IPS-18a (cell line): ENCODE results near the gene INTS6.

ENCODE experiments used
- H3K27ac ChIP-seq: one replicate; pipeline ENCODE4 v1.5.1; 2013; ENCODE audit warnings: low read length
- H3K27me3 ChIP-seq: one replicate; pipeline ENCODE4 v1.6.1; 2013; ENCODE audit warnings: mild to moderate bottlenecking, low read length; ENCODE audit not compliant: control insufficient read depth, insufficient read depth
- H3K36me3 ChIP-seq: one replicate; pipeline ENCODE4 v1.6.1; 2013; ENCODE audit warnings: low read depth, low read length; ENCODE audit not compliant: control insufficient read depth
- H3K4me1 ChIP-seq: one replicate; pipeline ENCODE4 v1.6.1; 2013; ENCODE audit warnings: low read depth, low read length; ENCODE audit not compliant: control insufficient read depth
- H3K4me3 ChIP-seq: one replicate; pipeline ENCODE4 v1.5.1; 2013; ENCODE audit warnings: low read length
- H3K9ac ChIP-seq: one replicate; pipeline ENCODE4 v1.6.1; 2013; ENCODE audit warnings: mild to moderate bottlenecking, low read length, moderate library complexity
- H3K9me3 ChIP-seq: one replicate; pipeline ENCODE4 v1.6.1; 2013; ENCODE audit warnings: low read depth, low read length; ENCODE audit not compliant: control insufficient read depth

The INTS6 gene

GRCh38 chr13:51339354-51339753 lies 113.5 kb downstream of the INTS6 start, which contains the start of gene SERPINE3:
Gene SERPINE3 (plus strand): TSS chr13:51339691. CDS start chr13:51341092, 1,401 bp downstream.
- H3K27ac ChIP-seq: no peak within 1 kb of the TSS
- no peaks in the 10 kb centered on the region for H3K36me3 ChIP-seq
- no peaks in the 10 kb centered on the region for H3K27me3 ChIP-seq
- H3K9me3 ChIP-seq: no peaks in the 10 kb centered on the region
- H3K4me1 ChIP-seq: peaks cover 5% of the 10 kb centered on the region
- H3K4me3 ChIP-seq: no peak within 1 kb of the TSS
- H3K9ac ChIP-seq: no peak within 1 kb of the TSS

- no peaks in the 10 kb centered on the region for H3K9me3 ChIP-seq
Observed at GRCh38 chr13:51336746-51337145, 116.1 kb downstream of the INTS6 start.

GRCh38 chr13:51333826-51334225 lies 119.0 kb downstream of the INTS6 start:
- H3K9me3 ChIP-seq: no peaks in the 10 kb centered on the region

More at GRCh38 chr13:51336746-51337145, 116.1 kb downstream of the INTS6 start:
- Histone ChIP-seq H3K27me3 (no peaks in the 10 kb centered on the region), H3K9ac (no peak overlapping the region), H3K4me1 (peaks cover 5% of the 10 kb centered on the region), H3K4me3 (no peak overlapping the region), H3K36me3 (no peaks in the 10 kb centered on the region), H3K27ac (no peak overlapping the region)

GRCh38 chr13:51333421-51333820 lies 119.4 kb downstream of the INTS6 start:
- no peaks in the 10 kb centered on the region for H3K27me3 ChIP-seq
- H3K9ac ChIP-seq: no peak overlapping the region
- H3K4me3 ChIP-seq: no peak overlapping the region
- H3K36me3 ChIP-seq: no peaks in the 10 kb centered on the region
- peaks cover 11% of the 10 kb centered on the region for H3K4me1 ChIP-seq
- no peak overlapping the region for H3K27ac ChIP-seq
- no peaks in the 10 kb centered on the region for H3K9me3 ChIP-seq

More at GRCh38 chr13:51333826-51334225, 119.0 kb downstream of the INTS6 start:
- no peaks in the 10 kb centered on the region for H3K27me3 ChIP-seq
- peaks cover 8% of the 10 kb centered on the region for H3K4me1 ChIP-seq
- no peak overlapping the region for H3K9ac ChIP-seq
- H3K27ac ChIP-seq: no peak overlapping the region
- no peak overlapping the region for H3K4me3 ChIP-seq
- no peaks in the 10 kb centered on the region for H3K36me3 ChIP-seq

- Histone ChIP-seq H3K4me1 (peaks cover 15% of the 10 kb centered on the region), H3K9ac (no peak overlapping the region), H3K4me3 (no peak overlapping the region), H3K36me3 (no peaks in the 10 kb centered on the region), H3K9me3 (no peaks in the 10 kb centered on the region), H3K27me3 (no peaks in the 10 kb centered on the region), H3K27ac (no peak overlapping the region)
Observed at GRCh38 chr13:51332566-51333361, 120.1 kb downstream of the INTS6 start.

- no peak overlapping the region for H3K9ac ChIP-seq
- peaks cover 15% of the 10 kb centered on the region for H3K4me1 ChIP-seq
- H3K27ac ChIP-seq: no peak overlapping the region
- H3K4me3 ChIP-seq: no peak overlapping the region
- H3K27me3 ChIP-seq: no peaks in the 10 kb centered on the region
- H3K9me3 ChIP-seq: no peaks in the 10 kb centered on the region
- no peaks in the 10 kb centered on the region for H3K36me3 ChIP-seq
Observed at GRCh38 chr13:51331354-51331861, 121.4 kb downstream of the INTS6 start.

GRCh38 chr13:51330791-51331190 lies 122.0 kb downstream of the INTS6 start:
- Histone ChIP-seq H3K27ac (no peak overlapping the region), H3K9me3 (no peaks in the 10 kb centered on the region), H3K4me1 (peaks cover 17% of the 10 kb centered on the region), H3K27me3 (no peaks in the 10 kb centered on the region), H3K9ac (no peak overlapping the region), H3K36me3 (no peaks in the 10 kb centered on the region), H3K4me3 (no peak overlapping the region)

GRCh38 chr13:51329606-51330005 lies 123.2 kb downstream of the INTS6 start:
- no peak overlapping the region for H3K27ac ChIP-seq

GRCh38 chr13:51328488-51328887 lies 124.3 kb downstream of the INTS6 start:
- H3K36me3 ChIP-seq: no peaks in the 10 kb centered on the region
- no peak overlapping the region for H3K27ac ChIP-seq
- H3K9ac ChIP-seq: no peak overlapping the region
- no peak overlapping the region for H3K4me3 ChIP-seq
- peaks cover 21% of the 10 kb centered on the region for H3K4me1 ChIP-seq
- H3K27me3 ChIP-seq: no peaks in the 10 kb centered on the region
- no peaks in the 10 kb centered on the region for H3K9me3 ChIP-seq

More at GRCh38 chr13:51329606-51330005, 123.2 kb downstream of the INTS6 start:
- Histone ChIP-seq H3K36me3 (no peaks in the 10 kb centered on the region), H3K9me3 (no peaks in the 10 kb centered on the region), H3K9ac (no peak overlapping the region), H3K4me1 (peaks cover 21% of the 10 kb centered on the region), H3K4me3 (no peak overlapping the region), H3K27me3 (no peaks in the 10 kb centered on the region)

- Histone ChIP-seq H3K27me3 (no peaks in the 10 kb centered on the region), H3K4me1 (peaks cover 21% of the 10 kb centered on the region), H3K9ac (no peak overlapping the region), H3K9me3 (no peaks in the 10 kb centered on the region), H3K27ac (no peak overlapping the region), H3K36me3 (no peaks in the 10 kb centered on the region), H3K4me3 (no peak overlapping the region)
Observed at GRCh38 chr13:51327961-51328360, 124.9 kb downstream of the INTS6 start.

GRCh38 chr13:51326777-51327176 lies 126.1 kb downstream of the INTS6 start:
- Histone ChIP-seq H3K27ac (no peak overlapping the region), H3K36me3 (no peaks in the 10 kb centered on the region)

GRCh38 chr13:51325837-51326236 lies 127.0 kb downstream of the INTS6 start:
- H3K9me3 ChIP-seq: no peaks in the 10 kb centered on the region
- H3K36me3 ChIP-seq: no peaks in the 10 kb centered on the region
- no peaks in the 10 kb centered on the region for H3K27me3 ChIP-seq
- peaks cover 21% of the 10 kb centered on the region for H3K4me1 ChIP-seq
- H3K9ac ChIP-seq: no peak overlapping the region
- H3K4me3 ChIP-seq: no peak overlapping the region
- no peak overlapping the region for H3K27ac ChIP-seq

More at GRCh38 chr13:51326777-51327176, 126.1 kb downstream of the INTS6 start:
- Histone ChIP-seq H3K4me3 (no peak overlapping the region), H3K9ac (no peak overlapping the region), H3K27me3 (no peaks in the 10 kb centered on the region), H3K4me1 (peaks cover 21% of the 10 kb centered on the region), H3K9me3 (no peaks in the 10 kb centered on the region)
